K562 (cell line): ENCODE measurements around the gene C10orf95. TPM values are rescaled to one million over a fixed set of nuclear protein-coding genes. Genes with fewer than 3 reads are reported as not detected.

Source experiments
- CBX3 ChIP-seq, 2 experiments: IDR thresholded peaks; 1 replicate in 1 of 2; 2 replicates in 1 of 2; pipeline ENCODE4 v1.6.1; 2012; ENCODE audit warnings: inconsistent platforms in 2 of 2, low read length in 2 of 2, borderline replicate concordance in 1 of 2, control low read depth in 1 of 2
- ELF1 ChIP-seq: fragments of 200-800 bp; sonication (Bioruptor generic); IDR thresholded peaks from 2 replicates; pipeline ENCODE4 v1.6.1; 2016; ENCODE audit warnings: missing genetic modification characterization, missing compliant biosample characterization
- FUS ChIP-seq: fragments of 200-400 bp; formaldehyde crosslinking; optimal IDR thresholded peaks from 2 replicates; pipeline ENCODE3; 2017; ENCODE audit warnings: low read depth, low read length
- KDM4B ChIP-seq, 2 experiments: fragments of 450-650 bp in 1 of 2; sonication (generic) in 1 of 2; IDR thresholded peaks; 2 replicates each; pipeline ENCODE4 v1.6.1; 2016 to 2017; ENCODE audit warnings: borderline replicate concordance in 2 of 2, antibody characterized with exemption in 1 of 2, low read depth in 1 of 2, mild to moderate bottlenecking in 1 of 2
- RBFOX2 ChIP-seq: fragments of 200-400 bp; formaldehyde crosslinking; IDR thresholded peaks from 2 replicates; pipeline ENCODE4 v1.6.1; 2017; ENCODE audit warnings: low read depth, mild to moderate bottlenecking, low read length, moderate library complexity
- RCOR1 ChIP-seq, 2 experiments: IDR thresholded peaks; 2 replicates each; pipeline ENCODE4 v1.6.1; 2012; ENCODE audit warnings: low read depth in 2 of 2, low read length in 2 of 2, borderline replicate concordance in 1 of 2, improper control_type of control experiment in 1 of 2
- SMARCA4 ChIP-seq: fragments of 450-650 bp; IDR thresholded peaks from 2 replicates; pipeline ENCODE4 v1.6.1; 2016
- SMARCE1 ChIP-seq: fragments of 450-650 bp; IDR thresholded peaks from 2 replicates; pipeline ENCODE4 v1.7.1; 2016; ENCODE audit warnings: mild to moderate bottlenecking
- SP2 ChIP-seq: IDR thresholded peaks from 2 replicates; pipeline ENCODE4 v1.6.1; 2011; ENCODE audit warnings: mild to moderate bottlenecking, low read depth, low read length, moderate library complexity; ENCODE audit not compliant: poor library complexity, severe bottlenecking; ENCODE audit errors: extremely low read depth
- TAF1 ChIP-seq: IDR thresholded peaks from 2 replicates; pipeline ENCODE4 v1.6.1; 2011; ENCODE audit warnings: mild to moderate bottlenecking, low read length, moderate library complexity; ENCODE audit not compliant: insufficient read depth, control insufficient read depth, severe bottlenecking; ENCODE audit errors: extremely low read depth
- TARDBP ChIP-seq: fragments of 450-650 bp; IDR thresholded peaks from 2 replicates; pipeline ENCODE4 v1.6.1; 2016
- ZNF239 ChIP-seq: fragments of 250-450 bp; sonication (Bioruptor Pico); IDR thresholded peaks from 2 replicates; pipeline ENCODE4 v1.4.0; 2020; ENCODE audit warnings: mild to moderate bottlenecking
- polyA plus RNA-seq, 8 experiments: library from polyadenylated mRNA; depleted of rRNA in 4 of 8; stranded (reverse) in 5 of 8; unstranded in 3 of 8; fragments of >200 nt; fragmentation: Nextera tagmentation in 2 of 8; fragmentation: Illumina TruSeq in 1 of 8; extraction: Ambion mirVana in 2 of 8; extraction: Trizol in 1 of 8; gene quantifications; 2 replicates each; pipeline versions ENCODE4 v1.2.1 to v1.2.3, GENCODE V29; 2011 to 2014; ENCODE audit warnings: inconsistent platforms in 1 of 8, missing spikeins in 1 of 8
- total RNA-seq, 7 experiments: library from RNA; depleted of rRNA in 6 of 7; stranded (reverse); fragments of >200 nt in 6 of 7; fragmentation: Illumina TruSeq in 2 of 7; extraction: Trizol in 2 of 7; gene quantifications; 2 replicates each; pipeline versions ENCODE4 v1.2.1 to v1.2.3, GENCODE V29; 2011 to 2021; ENCODE audit warnings: low replicate concordance in 1 of 7
- TF ChIP-seq, protein P1 (sequence below): sonication (generic); formaldehyde crosslinking; IDR thresholded peaks from 2 replicates; pipeline ENCODE4 v1.8.0; 2023; ENCODE audit warnings: mild to moderate bottlenecking, missing genetic modification reagents
- TF ChIP-seq, protein P2 (sequence below): sonication (generic); formaldehyde crosslinking; IDR thresholded peaks from 2 replicates; pipeline ENCODE4 v1.8.0; 2022; ENCODE audit warnings: mild to moderate bottlenecking, missing genetic modification reagents
- TF ChIP-seq, protein P3 (sequence below): fragments of 450-650 bp; IDR thresholded peaks from 2 replicates; pipeline ENCODE4 v1.6.1; 2014; ENCODE audit warnings: low read depth, mild to moderate bottlenecking, moderate library complexity, borderline replicate concordance

The C10orf95 gene
- total and polyA plus RNA-seq, 9 of the 15 experiments (the other 6 are each of a cell fraction or from before 2014, with no cell fraction given), result 0.03 to 0.41 (median 0.17) TPM; not detected in 1

DNA sequence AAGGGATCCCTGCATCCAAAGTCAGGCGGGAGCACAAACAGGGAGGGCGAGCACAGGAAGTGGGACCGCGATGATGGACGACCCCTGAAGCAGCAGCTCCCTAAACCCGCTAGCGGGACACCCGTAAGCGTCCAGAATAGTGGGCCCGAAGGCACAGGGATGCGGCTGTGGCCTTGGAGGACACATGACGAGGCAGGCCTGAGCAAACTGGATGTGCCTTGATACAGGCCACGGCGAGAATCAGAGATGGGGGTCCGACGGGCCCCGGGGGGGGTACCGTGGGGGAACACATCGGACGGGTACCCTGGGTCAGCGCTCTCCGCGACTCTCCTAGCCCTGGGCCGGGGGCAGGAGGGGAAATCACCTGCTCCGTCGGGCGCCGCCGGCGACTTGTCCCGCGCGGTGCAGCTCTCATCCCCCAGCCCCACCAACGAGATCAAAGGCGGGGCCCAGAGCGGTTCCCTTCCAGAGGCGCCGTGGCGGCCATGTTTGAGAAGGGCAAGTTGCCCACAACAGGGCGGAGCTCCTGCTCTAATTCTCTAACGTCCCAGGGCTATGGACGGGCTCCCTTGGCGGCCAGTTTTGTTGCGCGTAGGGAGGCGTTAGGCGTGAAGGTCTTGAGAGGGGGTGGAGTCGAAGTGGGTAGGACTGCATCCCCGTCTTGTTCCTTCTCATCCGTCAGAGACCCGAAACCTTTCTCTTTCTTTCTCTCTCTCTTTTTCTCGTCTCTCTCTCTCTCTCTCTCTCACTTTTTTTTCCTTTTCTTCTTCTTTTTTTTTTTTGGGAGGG is 19.0 kb downstream of the C10orf95 start, which contains the start of gene CUEDC2 (continued):
- TF ChIP-seq, protein P1, sequence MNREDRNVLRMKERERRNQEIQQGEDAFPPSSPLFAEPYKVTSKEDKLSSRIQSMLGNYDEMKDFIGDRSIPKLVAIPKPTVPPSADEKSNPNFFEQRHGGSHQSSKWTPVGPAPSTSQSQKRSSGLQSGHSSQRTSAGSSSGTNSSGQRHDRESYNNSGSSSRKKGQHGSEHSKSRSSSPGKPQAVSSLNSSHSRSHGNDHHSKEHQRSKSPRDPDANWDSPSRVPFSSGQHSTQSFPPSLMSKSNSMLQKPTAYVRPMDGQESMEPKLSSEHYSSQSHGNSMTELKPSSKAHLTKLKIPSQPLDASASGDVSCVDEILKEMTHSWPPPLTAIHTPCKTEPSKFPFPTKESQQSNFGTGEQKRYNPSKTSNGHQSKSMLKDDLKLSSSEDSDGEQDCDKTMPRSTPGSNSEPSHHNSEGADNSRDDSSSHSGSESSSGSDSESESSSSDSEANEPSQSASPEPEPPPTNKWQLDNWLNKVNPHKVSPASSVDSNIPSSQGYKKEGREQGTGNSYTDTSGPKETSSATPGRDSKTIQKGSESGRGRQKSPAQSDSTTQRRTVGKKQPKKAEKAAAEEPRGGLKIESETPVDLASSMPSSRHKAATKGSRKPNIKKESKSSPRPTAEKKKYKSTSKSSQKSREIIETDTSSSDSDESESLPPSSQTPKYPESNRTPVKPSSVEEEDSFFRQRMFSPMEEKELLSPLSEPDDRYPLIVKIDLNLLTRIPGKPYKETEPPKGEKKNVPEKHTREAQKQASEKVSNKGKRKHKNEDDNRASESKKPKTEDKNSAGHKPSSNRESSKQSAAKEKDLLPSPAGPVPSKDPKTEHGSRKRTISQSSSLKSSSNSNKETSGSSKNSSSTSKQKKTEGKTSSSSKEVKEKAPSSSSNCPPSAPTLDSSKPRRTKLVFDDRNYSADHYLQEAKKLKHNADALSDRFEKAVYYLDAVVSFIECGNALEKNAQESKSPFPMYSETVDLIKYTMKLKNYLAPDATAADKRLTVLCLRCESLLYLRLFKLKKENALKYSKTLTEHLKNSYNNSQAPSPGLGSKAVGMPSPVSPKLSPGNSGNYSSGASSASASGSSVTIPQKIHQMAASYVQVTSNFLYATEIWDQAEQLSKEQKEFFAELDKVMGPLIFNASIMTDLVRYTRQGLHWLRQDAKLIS (CRISPR knock-in tag), result peak; percentile 71
- TF ChIP-seq ZNF239 (CRISPR knock-in tag) (0 out of 2 replicates have a peak, but pooled peaks have one; percentile 10), RBFOX2 (peak; percentile 88), KDM4B (IDR thresholded peaks at IDR 0.05; ENCODE audit: borderline replicate concordance in 2 of 2, low read depth in 1 of 2) (0 out of 4 replicates have a peak, but pooled peaks of 1 of the 2 experiments have one; percentile 27), CBX3 (IDR thresholded peaks at IDR 0.05; ENCODE audit: borderline replicate concordance in 1 of 2, low read length in 2 of 2) (peak in 1 of 2 experiments; percentile 28; a peak in 1 of 3 replicates), SMARCA4 (0 out of 2 replicates have a peak, but pooled peaks have one; percentile 38), FUS (no peak), SP2 (peak; percentile 76), TAF1 (peak; percentile 68), SMARCE1 (peak; percentile 64; the same call in 1 of the 2 replicates), ELF1 (0 out of 2 replicates have a peak, but pooled peaks have one; percentile 18), RCOR1 (IDR thresholded peaks at IDR 0.05; ENCODE audit: borderline replicate concordance in 1 of 2, low read depth in 2 of 2, low read length in 2 of 2) (peak in 1 of 2 experiments; percentile 56; a peak in 2 of 4 replicates), TARDBP (peak; percentile 54; the same call in 1 of the 2 replicates)
- TF ChIP-seq, protein P2, sequence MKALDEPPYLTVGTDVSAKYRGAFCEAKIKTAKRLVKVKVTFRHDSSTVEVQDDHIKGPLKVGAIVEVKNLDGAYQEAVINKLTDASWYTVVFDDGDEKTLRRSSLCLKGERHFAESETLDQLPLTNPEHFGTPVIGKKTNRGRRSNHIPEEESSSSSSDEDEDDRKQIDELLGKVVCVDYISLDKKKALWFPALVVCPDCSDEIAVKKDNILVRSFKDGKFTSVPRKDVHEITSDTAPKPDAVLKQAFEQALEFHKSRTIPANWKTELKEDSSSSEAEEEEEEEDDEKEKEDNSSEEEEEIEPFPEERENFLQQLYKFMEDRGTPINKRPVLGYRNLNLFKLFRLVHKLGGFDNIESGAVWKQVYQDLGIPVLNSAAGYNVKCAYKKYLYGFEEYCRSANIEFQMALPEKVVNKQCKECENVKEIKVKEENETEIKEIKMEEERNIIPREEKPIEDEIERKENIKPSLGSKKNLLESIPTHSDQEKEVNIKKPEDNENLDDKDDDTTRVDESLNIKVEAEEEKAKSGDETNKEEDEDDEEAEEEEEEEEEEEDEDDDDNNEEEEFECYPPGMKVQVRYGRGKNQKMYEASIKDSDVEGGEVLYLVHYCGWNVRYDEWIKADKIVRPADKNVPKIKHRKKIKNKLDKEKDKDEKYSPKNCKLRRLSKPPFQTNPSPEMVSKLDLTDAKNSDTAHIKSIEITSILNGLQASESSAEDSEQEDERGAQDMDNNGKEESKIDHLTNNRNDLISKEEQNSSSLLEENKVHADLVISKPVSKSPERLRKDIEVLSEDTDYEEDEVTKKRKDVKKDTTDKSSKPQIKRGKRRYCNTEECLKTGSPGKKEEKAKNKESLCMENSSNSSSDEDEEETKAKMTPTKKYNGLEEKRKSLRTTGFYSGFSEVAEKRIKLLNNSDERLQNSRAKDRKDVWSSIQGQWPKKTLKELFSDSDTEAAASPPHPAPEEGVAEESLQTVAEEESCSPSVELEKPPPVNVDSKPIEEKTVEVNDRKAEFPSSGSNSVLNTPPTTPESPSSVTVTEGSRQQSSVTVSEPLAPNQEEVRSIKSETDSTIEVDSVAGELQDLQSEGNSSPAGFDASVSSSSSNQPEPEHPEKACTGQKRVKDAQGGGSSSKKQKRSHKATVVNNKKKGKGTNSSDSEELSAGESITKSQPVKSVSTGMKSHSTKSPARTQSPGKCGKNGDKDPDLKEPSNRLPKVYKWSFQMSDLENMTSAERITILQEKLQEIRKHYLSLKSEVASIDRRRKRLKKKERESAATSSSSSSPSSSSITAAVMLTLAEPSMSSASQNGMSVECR, result no peak
- TF ChIP-seq, protein P3, sequence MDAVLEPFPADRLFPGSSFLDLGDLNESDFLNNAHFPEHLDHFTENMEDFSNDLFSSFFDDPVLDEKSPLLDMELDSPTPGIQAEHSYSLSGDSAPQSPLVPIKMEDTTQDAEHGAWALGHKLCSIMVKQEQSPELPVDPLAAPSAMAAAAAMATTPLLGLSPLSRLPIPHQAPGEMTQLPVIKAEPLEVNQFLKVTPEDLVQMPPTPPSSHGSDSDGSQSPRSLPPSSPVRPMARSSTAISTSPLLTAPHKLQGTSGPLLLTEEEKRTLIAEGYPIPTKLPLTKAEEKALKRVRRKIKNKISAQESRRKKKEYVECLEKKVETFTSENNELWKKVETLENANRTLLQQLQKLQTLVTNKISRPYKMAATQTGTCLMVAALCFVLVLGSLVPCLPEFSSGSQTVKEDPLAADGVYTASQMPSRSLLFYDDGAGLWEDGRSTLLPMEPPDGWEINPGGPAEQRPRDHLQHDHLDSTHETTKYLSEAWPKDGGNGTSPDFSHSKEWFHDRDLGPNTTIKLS, result 0 out of 2 replicates have a peak, but pooled peaks have one; percentile 54
